Suprapubic skin (tissue), 4 donors: ENCODE data around the gene YKT6.

Experiments used
- CTCF ChIP-seq, 2 donors: fragments of 200-600 bp in 1 of 2; fragments of 450-650 bp in 1 of 2; sonication (generic) in 1 of 2; IDR thresholded peaks; one replicate each; pipeline ENCODE4 v1.5.1; 2016 to 2019; ENCODE audit warnings: antibody characterized with exemption in 2 of 2, mild to moderate bottlenecking in 1 of 2, moderate library complexity in 1 of 2
- EP300 ChIP-seq: sonication (generic); formaldehyde crosslinking; IDR thresholded peaks from one replicate; pipeline ENCODE4 v1.6.1; 2017; ENCODE audit warnings: antibody characterized with exemption
- POLR2A ChIP-seq, 2 donors: fragments of 450-650 bp; IDR thresholded peaks; one replicate each; pipeline ENCODE4 v1.6.1; 2017; ENCODE audit warnings: antibody characterized with exemption in 2 of 2, mild to moderate bottlenecking in 2 of 2, moderate library complexity in 2 of 2
- POLR2AphosphoS5 ChIP-seq, 3 donors: sonication (generic); formaldehyde crosslinking; IDR thresholded peaks; one replicate each; pipeline ENCODE4 v1.6.1; 2017; ENCODE audit warnings: antibody characterized with exemption in 3 of 3

DNA sequence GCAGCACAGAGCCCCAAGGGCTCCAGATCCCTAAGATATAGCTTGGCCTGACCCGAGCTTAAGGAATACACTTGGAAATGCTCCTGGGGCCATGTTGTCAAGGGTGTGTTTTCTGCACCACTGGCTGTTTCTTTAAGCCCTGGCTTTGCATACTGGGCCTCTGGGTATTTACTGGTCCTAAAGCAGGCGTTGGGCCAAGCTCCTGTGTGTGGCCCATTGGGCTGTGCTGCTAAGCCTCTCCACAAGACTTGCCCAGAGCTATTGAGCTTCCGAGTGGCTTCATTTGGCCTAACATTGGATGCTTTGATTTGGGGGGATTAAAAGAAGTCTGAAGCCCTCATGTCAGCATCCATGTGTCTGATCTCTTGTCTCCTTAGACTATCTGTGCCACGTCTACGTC lies 5.2 kb downstream of the YKT6 start:
- TF ChIP-seq CTCF (IDR thresholded peaks at IDR 0.05): no peak
- TF ChIP-seq EP300: no peak
- TF ChIP-seq POLR2A (IDR thresholded peaks at IDR 0.05): no peak
- TF ChIP-seq POLR2AphosphoS5 (IDR thresholded peaks at IDR 0.05): no peak
